Prostate gland (tissue), 2 donors: ENCODE results near the gene FXYD4. TPM values are rescaled to one million over a fixed set of nuclear protein-coding genes. Genes with fewer than 3 reads are reported as not detected.

Experiments
- DNase-seq: peaks from one replicate; pipeline ENCODE4 v3.0.0-alpha.2; 2019; ENCODE audit warnings: low spot score
- H3K27ac ChIP-seq, 2 donors: fragments of 200-600 bp; sonication (generic); 2 replicates each; pipeline ENCODE4 v1.5.1; 2017 to 2019
- H3K27me3 ChIP-seq: fragments of 200-600 bp; sonication (generic); replicated peaks from 2 replicates; pipeline ENCODE4 v1.5.1; 2019; ENCODE audit not compliant: insufficient read depth
- H3K36me3 ChIP-seq, 2 donors: fragments of 200-600 bp; sonication (generic); 1 replicate in 1 of 2; 2 replicates in 1 of 2; pipeline versions ENCODE4 v1.5.1 to v1.8.1; 2017 to 2019
- H3K4me1 ChIP-seq: fragments of 200-600 bp; sonication (generic); replicated peaks from 2 replicates; pipeline ENCODE4 v1.5.1; 2019
- H3K4me3 ChIP-seq, 2 donors: fragments of 200-600 bp; sonication (generic); 2 replicates each; pipeline ENCODE4 v1.5.1; 2017 to 2019
- H3K9me3 ChIP-seq: fragments of 200-600 bp; sonication (generic); 2 replicates; pipeline ENCODE4 v1.5.1; 2017
- CTCF ChIP-seq, 4 experiments: fragments of 200-600 bp in 2 of 4; fragments of 450-650 bp in 2 of 4; sonication (generic) in 2 of 4; IDR thresholded peaks; 1 replicate in 3 of 4; 2 replicates in 1 of 4; pipeline ENCODE4 v1.5.1; 2016 to 2019; ENCODE audit warnings: antibody characterized with exemption in 4 of 4, mild to moderate bottlenecking in 2 of 4, moderate library complexity in 2 of 4
- POLR2A ChIP-seq: fragments of 450-650 bp; IDR thresholded peaks from one replicate; pipeline ENCODE4 v1.6.1; 2016; ENCODE audit warnings: antibody characterized with exemption, mild to moderate bottlenecking
- POLR2AphosphoS5 ChIP-seq: sonication (generic); formaldehyde crosslinking; IDR thresholded peaks from one replicate; pipeline ENCODE4 v1.6.1; 2017; ENCODE audit warnings: antibody characterized with exemption
- WGBS: methylation state at CpG from one replicate; pipeline ENCODE4 v1.1.5; 2018; 5-methylcytosine and 5-hydroxymethylcytosine counted together
- intact Hi-C: fragments of 100-400 bp; cut with DNase I; formaldehyde crosslinking; loops from one replicate; pipeline ENCODE4 v1.14.2; 2022
- total RNA-seq, 2 donors: library from RNA; depleted of rRNA; stranded (reverse); fragments of >200 nt; gene quantifications; one replicate each; pipeline ENCODE4 v1.1.0, GENCODE V29; 2016

FXYD4 gene
- total RNA-seq, 2 donors from 2014 or later: not detected

- no peaks in the 10 kb centered on the region for H3K36me3 ChIP-seq
- no peak overlapping the region for H3K27ac ChIP-seq
- no peak for DNase-seq
- H3K9me3 ChIP-seq: no peaks in the 10 kb centered on the region
- H3K27me3 ChIP-seq: no peaks in the 10 kb centered on the region
- 71% methylated on average over 34 of the region's 34 CpGs for WGBS
- no peak for TF ChIP-seq POLR2A
- no peak for TF ChIP-seq POLR2AphosphoS5
- TF ChIP-seq CTCF (IDR thresholded peaks at IDR 0.05): no peak
- intact Hi-C loops: no loop called here
- peaks cover 6% of the 10 kb centered on the region for H3K4me1 ChIP-seq
- no peak overlapping the region for H3K4me3 ChIP-seq
Measured at GRCh38 chr10:43350686-43351085, 20.8 kb upstream of the FXYD4 start.

- DNase-seq: no peak
- no peaks in the 10 kb centered on the region for H3K36me3 ChIP-seq
- TF ChIP-seq CTCF (IDR thresholded peaks at IDR 0.05) (no peak), POLR2AphosphoS5 (no peak), POLR2A (no peak)
- H3K4me1 ChIP-seq: peaks cover 6% of the 10 kb centered on the region
- H3K27ac ChIP-seq: no peak overlapping the region
- no peaks in the 10 kb centered on the region for H3K9me3 ChIP-seq
- intact Hi-C loops: no loop called here
- no peak overlapping the region for H3K4me3 ChIP-seq
- H3K27me3 ChIP-seq: no peaks in the 10 kb centered on the region
- WGBS: 81% methylated on average over 14 of the region's 14 CpGs
Measured at GRCh38 chr10:43351301-43351700, 20.1 kb upstream of the FXYD4 start.

DNA sequence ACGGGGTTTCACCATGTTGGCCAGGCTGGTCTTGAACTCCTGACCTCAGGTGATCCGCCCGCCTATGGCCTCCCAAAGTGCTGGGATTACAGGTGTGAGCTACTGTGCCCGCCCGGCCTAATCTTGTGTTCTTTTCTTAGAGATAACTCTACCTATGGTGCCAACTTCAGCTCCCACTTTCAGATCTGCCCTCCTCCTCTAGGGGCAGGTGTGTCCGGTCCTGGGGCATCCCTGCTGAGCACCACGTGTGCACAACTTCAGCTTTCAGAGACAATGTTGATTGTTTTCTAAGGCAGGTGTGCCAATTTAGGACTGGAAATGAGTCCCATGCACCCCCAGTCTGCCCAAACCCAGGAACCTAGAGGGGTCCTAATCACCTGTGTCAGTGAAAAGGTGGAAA, 18.5 kb upstream of the FXYD4 start:
- intact Hi-C loops: no loop called here

GRCh38 chr10:43353495-43354329, 17.7 kb upstream of the FXYD4 start:
- H3K4me3 ChIP-seq: no peak overlapping the region
- no peaks in the 10 kb centered on the region for H3K27me3 ChIP-seq
- peaks cover 6% of the 10 kb centered on the region for H3K4me1 ChIP-seq
- intact Hi-C loops: no loop called here
- H3K9me3 ChIP-seq: no peaks in the 10 kb centered on the region
- 10% methylated on average over 3 of the region's 3 CpGs for WGBS
- no peak for DNase-seq
- TF ChIP-seq CTCF (IDR thresholded peaks at IDR 0.05) (no peak), POLR2A (no peak), POLR2AphosphoS5 (peak; percentile 16)
- no peaks in the 10 kb centered on the region for H3K36me3 ChIP-seq
- H3K27ac ChIP-seq: peak overlapping the region; percentile 34 to 52

More for the DNA sequence above, 18.5 kb upstream of the FXYD4 start:
- no peaks in the 10 kb centered on the region for H3K9me3 ChIP-seq
- 69% methylated on average over 7 of the region's 7 CpGs for WGBS
- DNase-seq: no peak
- no peaks in the 10 kb centered on the region for H3K27me3 ChIP-seq
- peak overlapping the region in 1 of 2 donors; percentile 52 for H3K27ac ChIP-seq
- no peaks in the 10 kb centered on the region for H3K36me3 ChIP-seq
- H3K4me1 ChIP-seq: peaks cover 6% of the 10 kb centered on the region
- no peak overlapping the region for H3K4me3 ChIP-seq
- TF ChIP-seq POLR2AphosphoS5: no peak
- no peak for TF ChIP-seq CTCF (IDR thresholded peaks at IDR 0.05)

DNA sequence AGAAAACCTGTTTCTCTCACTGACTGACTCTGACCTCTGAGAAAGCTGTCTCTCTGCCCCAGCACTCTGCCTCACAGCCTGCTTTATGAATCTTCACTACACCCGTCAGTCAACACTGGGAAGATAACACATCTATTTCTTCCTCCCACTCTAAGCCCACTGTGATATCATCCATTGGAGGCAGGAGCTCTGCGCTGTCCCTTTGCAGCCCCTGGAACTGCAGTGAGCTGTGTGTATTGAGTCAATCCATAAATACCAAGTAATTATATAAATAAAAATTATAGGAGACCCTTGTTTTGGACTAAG, 17.2 kb upstream of the FXYD4 start:
- 14% methylated on average over 2 of the region's 2 CpGs for WGBS
- Histone ChIP-seq H3K9me3 (no peaks in the 10 kb centered on the region), H3K4me3 (no peak overlapping the region), H3K4me1 (peaks cover 6% of the 10 kb centered on the region), H3K27me3 (no peaks in the 10 kb centered on the region), H3K36me3 (no peaks in the 10 kb centered on the region), H3K27ac (peak overlapping the region; percentile 34 to 52)
- no peak for DNase-seq
- TF ChIP-seq POLR2AphosphoS5 (no peak), POLR2A (no peak), CTCF (IDR thresholded peaks at IDR 0.05) (no peak)
- intact Hi-C loops: no loop called here
